Cardiac muscle cell (in vitro differentiated cells and primary cell): ENCODE measurements around the gene ITIH4. TPM values are rescaled to one million over a fixed set of nuclear protein-coding genes. Genes with fewer than 3 reads are reported as not detected.

Source experiments
- DNase-seq, 2 donors: peaks; one replicate each; pipeline versions ENCODE4 v3.0.0 to v3.0.0-alpha.2; 2010 to 2017; ENCODE audit warnings: low read depth in 1 of 2, low spot score in 1 of 2
- H3K27ac ChIP-seq: fragments of 200-600 bp; sonication (generic); 2 replicates; pipeline ENCODE4 v1.5.1; 2016
- H3K27me3 ChIP-seq: fragments of 200-600 bp; sonication (generic); 2 replicates; pipeline ENCODE4 v1.6.0; 2016; ENCODE audit warnings: control low read depth
- H3K36me3 ChIP-seq: fragments of 200-600 bp; sonication (generic); 2 replicates; pipeline ENCODE4 v1.5.1; 2016; ENCODE audit warnings: control low read depth
- H3K4me1 ChIP-seq: fragments of 200-600 bp; sonication (generic); 2 replicates; pipeline ENCODE4 v1.8.1; 2017; ENCODE audit warnings: low read depth, mild to moderate bottlenecking, mixed run types
- H3K4me3 ChIP-seq: fragments of 200-600 bp; sonication (generic); 2 replicates; pipeline ENCODE4 v1.5.1; 2016; ENCODE audit warnings: mild to moderate bottlenecking
- H3K9me3 ChIP-seq: fragments of 200-600 bp; sonication (generic); 2 replicates; pipeline ENCODE4 v1.5.1; 2017; ENCODE audit warnings: low read depth, mild to moderate bottlenecking, control low read depth
- polyA plus RNA-seq: library from polyadenylated mRNA; unstranded; fragments of >200 nt; fragmentation: Nextera tagmentation; extraction: Ambion mirVana; gene quantifications from 2 replicates; pipeline ENCODE4 v1.2.1, GENCODE V29; 2016
- total RNA-seq: library from RNA; depleted of rRNA; stranded (reverse); fragments of >200 nt; gene quantifications from 2 replicates; pipeline ENCODE4 v1.2.3, GENCODE V29; 2016
- TF ChIP-seq, protein P1 (sequence below): IDR thresholded peaks from 2 replicates; pipeline ENCODE4 v1.5.1; 2012; ENCODE audit warnings: low read depth, mild to moderate bottlenecking, low read length

Gene ITIH4
- total and polyA plus RNA-seq, 2 experiments from 2014 or later = 2.0 to 2.9 TPM

DNA sequence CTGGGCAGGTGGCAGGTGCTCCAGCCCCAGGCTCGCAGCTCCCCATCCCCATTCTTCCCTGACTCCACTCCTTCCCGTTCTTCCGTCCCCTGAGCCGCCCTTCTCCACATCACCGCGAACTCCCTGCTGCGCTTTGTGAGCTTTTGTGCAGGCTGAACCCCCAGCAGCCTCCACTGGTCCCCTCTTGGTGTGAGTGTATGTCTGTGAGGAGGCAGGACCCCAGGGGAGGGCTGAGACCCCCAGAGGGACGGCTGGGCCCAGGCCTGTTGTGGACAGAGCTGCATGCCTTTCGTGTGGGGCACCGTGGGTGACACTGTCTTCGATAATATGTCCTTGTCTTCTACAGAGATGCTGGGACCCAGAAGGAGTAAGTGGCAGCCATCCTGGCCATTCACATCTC, 43.2 kb downstream of the ITIH4 start:
- no peaks in the 10 kb centered on the region for H3K36me3 ChIP-seq
- H3K4me1 ChIP-seq = no peaks in the 10 kb centered on the region
- no peaks in the 10 kb centered on the region for H3K9me3 ChIP-seq
- no peak overlapping the region for H3K4me3 ChIP-seq
- peaks cover under 1% of the 10 kb centered on the region for H3K27me3 ChIP-seq
- no peak for DNase-seq
- TF ChIP-seq, protein P1, sequence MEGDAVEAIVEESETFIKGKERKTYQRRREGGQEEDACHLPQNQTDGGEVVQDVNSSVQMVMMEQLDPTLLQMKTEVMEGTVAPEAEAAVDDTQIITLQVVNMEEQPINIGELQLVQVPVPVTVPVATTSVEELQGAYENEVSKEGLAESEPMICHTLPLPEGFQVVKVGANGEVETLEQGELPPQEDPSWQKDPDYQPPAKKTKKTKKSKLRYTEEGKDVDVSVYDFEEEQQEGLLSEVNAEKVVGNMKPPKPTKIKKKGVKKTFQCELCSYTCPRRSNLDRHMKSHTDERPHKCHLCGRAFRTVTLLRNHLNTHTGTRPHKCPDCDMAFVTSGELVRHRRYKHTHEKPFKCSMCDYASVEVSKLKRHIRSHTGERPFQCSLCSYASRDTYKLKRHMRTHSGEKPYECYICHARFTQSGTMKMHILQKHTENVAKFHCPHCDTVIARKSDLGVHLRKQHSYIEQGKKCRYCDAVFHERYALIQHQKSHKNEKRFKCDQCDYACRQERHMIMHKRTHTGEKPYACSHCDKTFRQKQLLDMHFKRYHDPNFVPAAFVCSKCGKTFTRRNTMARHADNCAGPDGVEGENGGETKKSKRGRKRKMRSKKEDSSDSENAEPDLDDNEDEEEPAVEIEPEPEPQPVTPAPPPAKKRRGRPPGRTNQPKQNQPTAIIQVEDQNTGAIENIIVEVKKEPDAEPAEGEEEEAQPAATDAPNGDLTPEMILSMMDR = no peak
- no peak overlapping the region for H3K27ac ChIP-seq

DNA sequence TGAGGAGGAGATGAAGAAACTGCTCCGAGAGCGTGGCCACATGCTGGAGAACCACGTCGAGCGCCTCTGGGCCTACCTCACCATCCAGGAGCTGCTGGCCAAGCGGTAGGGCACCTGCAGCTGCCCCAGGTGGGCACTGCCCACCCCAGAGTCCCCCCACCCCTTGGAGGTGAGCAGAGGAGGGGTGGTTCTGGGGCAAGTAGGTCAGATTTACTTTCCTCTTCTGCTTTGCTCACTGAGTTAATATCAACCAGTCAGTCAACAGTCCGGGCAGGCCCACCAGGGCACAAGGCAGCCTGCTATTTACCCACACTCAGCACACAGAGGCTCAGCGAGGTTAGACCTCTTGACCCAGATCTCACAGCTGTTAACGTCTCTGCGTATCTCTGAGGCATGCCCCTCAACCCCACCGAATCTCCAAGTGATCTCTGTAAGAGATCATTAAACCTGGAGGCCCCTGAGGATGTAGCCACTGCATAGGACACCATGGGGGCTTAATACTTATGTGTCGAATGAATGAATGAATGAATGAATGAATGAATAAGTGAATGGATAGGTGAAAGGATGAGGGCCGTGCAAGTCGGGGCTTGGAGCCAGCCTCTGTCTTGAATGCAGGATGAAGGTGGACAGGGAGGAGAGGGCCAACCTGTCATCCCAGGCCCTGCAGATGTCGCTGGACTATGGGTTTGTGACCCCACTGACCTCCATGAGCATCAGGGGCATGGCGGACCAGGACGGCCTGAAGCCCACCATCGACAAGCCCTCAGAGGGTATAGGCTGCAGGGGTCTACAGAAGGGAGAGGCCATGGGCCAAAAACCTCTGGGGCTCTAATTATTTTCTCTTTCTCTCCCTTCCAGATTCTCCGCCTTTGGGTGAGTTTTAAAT, 43.9 kb downstream of the ITIH4 start:
- Histone ChIP-seq H3K9me3 (no peaks in the 10 kb centered on the region), H3K27me3 (peaks cover 7% of the 10 kb centered on the region), H3K36me3 (no peaks in the 10 kb centered on the region), H3K4me1 (no peaks in the 10 kb centered on the region), H3K4me3 (no peak overlapping the region), H3K27ac (no peak overlapping the region)
- TF ChIP-seq, protein P1 = no peak
- no peak for DNase-seq

DNA sequence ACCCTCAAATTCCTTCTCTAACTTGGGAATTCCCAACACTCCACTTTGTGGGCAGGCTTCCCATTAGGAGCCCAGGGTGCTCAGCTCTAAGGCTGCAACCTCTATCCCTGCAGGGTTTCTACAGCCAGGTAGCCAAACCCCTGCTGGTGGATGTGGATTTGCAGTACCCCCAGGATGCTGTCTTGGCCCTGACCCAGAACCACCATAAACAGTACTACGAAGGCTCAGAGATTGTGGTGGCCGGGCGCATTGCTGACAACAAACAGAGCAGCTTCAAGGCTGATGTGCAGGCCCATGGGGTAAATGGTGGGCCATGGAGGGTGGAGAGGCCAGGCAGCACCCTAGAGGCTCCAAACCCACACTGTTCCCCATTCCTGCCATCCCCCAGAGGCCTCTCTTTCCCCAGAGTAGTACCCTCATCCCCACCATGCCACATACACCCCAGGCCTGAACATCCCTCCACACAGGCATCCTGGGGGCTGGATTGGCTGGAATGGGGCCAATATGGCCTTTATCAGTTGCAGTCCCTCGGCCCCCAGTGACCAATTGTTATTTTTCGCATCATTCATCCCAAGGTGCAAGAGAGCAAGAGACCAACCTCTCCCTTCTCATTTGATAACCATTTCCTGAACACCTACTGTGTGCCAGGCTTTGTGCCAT, 45.4 kb downstream of the ITIH4 start:
- no peak overlapping the region for H3K4me3 ChIP-seq

DNA sequence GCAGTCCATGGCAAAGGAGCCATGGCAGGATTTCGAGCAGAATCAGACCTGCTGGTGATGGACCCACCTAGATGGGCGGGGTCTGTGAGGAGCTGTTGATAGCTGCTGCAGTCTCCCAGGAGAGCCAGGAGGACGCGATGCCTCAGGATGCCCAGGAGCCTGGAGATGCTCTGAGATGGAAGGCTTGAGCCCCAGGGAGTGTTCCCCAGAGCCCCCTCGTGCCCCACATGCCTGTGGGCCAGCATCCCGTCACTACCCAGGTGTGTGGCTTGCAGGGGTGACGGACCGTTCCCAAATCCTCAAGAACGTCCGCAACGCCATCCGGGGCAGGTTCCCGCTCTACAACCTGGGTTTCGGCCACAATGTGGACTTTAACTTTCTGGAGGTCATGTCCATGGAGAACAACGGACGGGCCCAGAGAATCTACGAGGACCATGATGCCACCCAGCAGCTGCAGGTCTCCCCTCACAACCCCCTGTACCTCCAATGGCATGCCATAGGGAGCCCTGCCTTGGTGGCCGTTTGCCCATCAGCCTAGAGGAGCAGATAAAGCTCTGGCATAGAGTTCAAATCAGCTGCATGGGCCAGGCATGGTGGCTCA, 46.4 kb downstream of the ITIH4 start:
- H3K4me1 ChIP-seq = no peaks in the 10 kb centered on the region
- TF ChIP-seq, protein P1 = no peak
- no peaks in the 10 kb centered on the region for H3K36me3 ChIP-seq
- no peak for DNase-seq
- no peaks in the 10 kb centered on the region for H3K9me3 ChIP-seq
- H3K27me3 ChIP-seq = peaks cover 8% of the 10 kb centered on the region
- H3K27ac ChIP-seq = no peak overlapping the region
- no peak overlapping the region for H3K4me3 ChIP-seq

More for the DNA sequence above, 45.4 kb downstream of the ITIH4 start:
- H3K27ac ChIP-seq = no peak overlapping the region
- peaks cover 8% of the 10 kb centered on the region for H3K27me3 ChIP-seq
- no peaks in the 10 kb centered on the region for H3K4me1 ChIP-seq
- H3K36me3 ChIP-seq = no peaks in the 10 kb centered on the region
- DNase-seq = no peak
- TF ChIP-seq, protein P1 = no peak
- H3K9me3 ChIP-seq = no peaks in the 10 kb centered on the region

DNA sequence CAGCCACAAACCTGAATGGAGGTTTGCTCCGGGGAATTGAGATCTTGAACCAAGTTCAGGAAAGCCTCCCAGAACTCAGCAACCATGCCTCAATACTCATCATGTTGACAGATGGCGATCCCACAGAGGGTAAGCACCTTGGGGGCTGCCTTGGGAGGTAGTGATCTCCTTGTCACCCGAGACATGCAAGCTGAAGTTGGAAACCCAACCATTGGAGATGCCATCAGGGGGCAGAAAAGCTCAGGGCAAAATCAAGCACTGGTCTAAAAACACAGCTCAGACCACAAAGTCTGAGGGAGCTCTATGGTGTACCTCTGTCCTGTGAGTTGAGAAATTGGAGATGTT, 47.3 kb downstream of the ITIH4 start:
- no peaks in the 10 kb centered on the region for H3K36me3 ChIP-seq
- TF ChIP-seq, protein P1 = no peak
- peaks cover 8% of the 10 kb centered on the region for H3K27me3 ChIP-seq
- H3K27ac ChIP-seq = no peak overlapping the region
- no peaks in the 10 kb centered on the region for H3K9me3 ChIP-seq
- H3K4me1 ChIP-seq = no peaks in the 10 kb centered on the region
- no peak overlapping the region for H3K4me3 ChIP-seq
- no peak for DNase-seq
